Measurements from ENCODE around the gene MUC15.
"Not testable (repeated sequence)": the region's sequence is repeated elsewhere in the genome, so short reads cannot be mapped to it uniquely, and the experiment has no call there.

- not testable (repeated sequence) for TF ChIP-seq CTCF (conservative IDR thresholded peaks at IDR 0.05; ENCODE audit: low read depth, low read length); EZH2phosphoT487 (IDR thresholded peaks at IDR 0.05; ENCODE audit: borderline replicate concordance, low read length); EZH2 (IDR thresholded peaks at IDR 0.05; ENCODE audit: low read length, unreplicated experiment)
Observed at GRCh38 chr11:26595207-26595865, 23.3 kb upstream of the MUC15 start.

Data from PC-3 (cell line).